Caco-2 (cell line): Measurements from ENCODE around the gene MELK. TPM values are rescaled to one million over a fixed set of nuclear protein-coding genes. Genes with fewer than 3 reads are reported as not detected.

Experiments used
- BruUV-seq: library from RNA; stranded (reverse); fragments of 400-500 nt; replicated peaks from 2 replicates; lab custom pipeline; 2021; lab: Mats Ljungman, UMichigan
- CTCF ChIA-PET: fragments of 300-600 bp; sonication (Branson Sonifier 250); formaldehyde crosslinking; loops from one replicate; lab custom pipeline; 2022; ENCODE audit warnings: antibody characterized with exemption; lab: Charles Lee
- POLR2A ChIA-PET: fragments of 300-600 bp; sonication (Branson Sonifier 250); formaldehyde crosslinking; loops from one replicate; lab custom pipeline; 2022; ENCODE audit warnings: antibody characterized with exemption; lab: Charles Lee
- DNase-seq, 2 experiments: peaks; one replicate each; pipeline versions ENCODE4 v3.0.0 to v3.0.0-alpha.2; 2020 to 2022
- H3K27me3 ChIP-seq: replicated peaks from 2 replicates; pipeline ENCODE4 v1.6.0; 2011; ENCODE audit warnings: low read length; ENCODE audit not compliant: control insufficient read depth, insufficient read depth
- H3K36me3 ChIP-seq: 2 replicates; pipeline ENCODE4 v1.5.1; 2011; ENCODE audit warnings: low read length; ENCODE audit not compliant: control insufficient read depth, insufficient read depth
- H3K4me1 ChIP-seq: fragments of 250-450 bp; sonication (Bioruptor Pico); 2 replicates; pipeline ENCODE4 v1.5.1; 2020; ENCODE audit warnings: mild to moderate bottlenecking
- H3K4me3 ChIP-seq: 2 replicates; pipeline ENCODE4 v1.5.1; 2011; ENCODE audit warnings: low read depth, mild to moderate bottlenecking, control low read depth, low read length
- H3K9me3 ChIP-seq: fragments of 250-450 bp; sonication (Bioruptor Pico); 2 replicates; pipeline ENCODE4 v1.5.1; 2020; ENCODE audit warnings: mild to moderate bottlenecking, moderate library complexity
- H3K27ac Mint-ChIP-seq: one replicate; pipeline ENCODE4 v1.8.0; 2022; ENCODE audit warnings: mixed read lengths; ENCODE audit not compliant: unreplicated experiment
- H3K27me3 Mint-ChIP-seq: one replicate; pipeline ENCODE4 v1.8.0; 2022; ENCODE audit warnings: mixed read lengths; ENCODE audit not compliant: insufficient read depth, unreplicated experiment
- H3K36me3 Mint-ChIP-seq: one replicate; pipeline ENCODE4 v1.8.0; 2022; ENCODE audit warnings: mild to moderate bottlenecking, mixed read lengths; ENCODE audit not compliant: insufficient read depth, unreplicated experiment
- H3K4me1 Mint-ChIP-seq: one replicate; pipeline ENCODE4 v1.8.0; 2022; ENCODE audit warnings: low read depth, mixed read lengths; ENCODE audit not compliant: unreplicated experiment
- H3K4me3 Mint-ChIP-seq: one replicate; pipeline ENCODE4 v1.8.0; 2022; ENCODE audit warnings: mild to moderate bottlenecking, moderate library complexity, mixed read lengths; ENCODE audit not compliant: unreplicated experiment
- H3K9me3 Mint-ChIP-seq: one replicate; pipeline ENCODE4 v1.8.0; 2022; ENCODE audit warnings: mixed read lengths; ENCODE audit not compliant: unreplicated experiment
- intact Hi-C: fragments of 100-400 bp; cut with micrococcal nuclease; formaldehyde crosslinking; loops from one replicate; pipeline ENCODE4 v1.10.0; 2022; ENCODE audit not compliant: unreplicated experiment
- total RNA-seq: library from RNA; stranded (reverse); gene quantifications from 2 replicates; pipeline ENCODE4 v1.2.3, GENCODE V29; 2022
- TF ChIP-seq, protein P1 (sequence below), 2 experiments: fragments of 200-600 bp in 1 of 2; IDR thresholded peaks; 1 replicate in 1 of 2; 2 replicates in 1 of 2; pipeline versions ENCODE4 v1.5.1 to v1.8.0; 2011 to 2022; ENCODE audit warnings: antibody characterized with exemption in 1 of 2, control low read depth in 1 of 2, inconsistent platforms in 1 of 2, low read depth in 1 of 2, low read length in 1 of 2, mild to moderate bottlenecking in 1 of 2, moderate library complexity in 1 of 2; ENCODE audit not compliant: insufficient read depth in 1 of 2, severe bottlenecking in 1 of 2, unreplicated experiment in 1 of 2

Gene MELK
- total RNA-seq, 1 experiment from 2014 or later = 57.8 TPM

DNA sequence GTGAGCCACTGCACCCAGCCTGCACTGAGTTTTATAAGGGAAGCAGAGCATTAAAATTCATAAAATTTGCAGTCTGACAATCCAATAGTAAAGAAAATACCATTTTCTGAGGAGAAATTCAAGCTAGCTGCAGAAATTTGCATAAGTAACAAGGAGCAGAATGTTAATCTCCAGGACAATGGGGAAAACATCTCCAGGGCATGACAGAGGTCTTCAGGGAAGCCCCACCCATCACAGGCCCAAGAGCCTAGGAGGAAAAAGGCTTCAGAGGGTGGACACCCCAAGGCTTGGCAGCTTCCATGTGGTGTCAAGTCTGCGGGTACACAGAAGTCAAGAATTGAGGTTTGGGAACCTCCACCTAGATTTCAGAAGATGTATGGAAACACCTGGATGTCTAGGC is 37.6 kb upstream of the MELK start:
- Mint-ChIP-seq H3K27me3 (no peaks in the 10 kb centered on the region), H3K36me3 (no peaks in the 10 kb centered on the region), H3K27ac (no peak overlapping the region), H3K9me3 (peaks cover 6% of the 10 kb centered on the region), H3K4me1 (no peaks in the 10 kb centered on the region), H3K4me3 (no peak overlapping the region)
- H3K36me3 ChIP-seq = no peaks in the 10 kb centered on the region
- ChIA-PET POLR2A (no interaction called here), CTCF (no interaction called here)
- H3K4me3 ChIP-seq = no peak overlapping the region
- H3K4me1 ChIP-seq = no peaks in the 10 kb centered on the region
- intact Hi-C loops = no loop called here
- BruUV-seq = no TSS peak
- H3K27me3 ChIP-seq = no peaks in the 10 kb centered on the region
- TF ChIP-seq, protein P1, sequence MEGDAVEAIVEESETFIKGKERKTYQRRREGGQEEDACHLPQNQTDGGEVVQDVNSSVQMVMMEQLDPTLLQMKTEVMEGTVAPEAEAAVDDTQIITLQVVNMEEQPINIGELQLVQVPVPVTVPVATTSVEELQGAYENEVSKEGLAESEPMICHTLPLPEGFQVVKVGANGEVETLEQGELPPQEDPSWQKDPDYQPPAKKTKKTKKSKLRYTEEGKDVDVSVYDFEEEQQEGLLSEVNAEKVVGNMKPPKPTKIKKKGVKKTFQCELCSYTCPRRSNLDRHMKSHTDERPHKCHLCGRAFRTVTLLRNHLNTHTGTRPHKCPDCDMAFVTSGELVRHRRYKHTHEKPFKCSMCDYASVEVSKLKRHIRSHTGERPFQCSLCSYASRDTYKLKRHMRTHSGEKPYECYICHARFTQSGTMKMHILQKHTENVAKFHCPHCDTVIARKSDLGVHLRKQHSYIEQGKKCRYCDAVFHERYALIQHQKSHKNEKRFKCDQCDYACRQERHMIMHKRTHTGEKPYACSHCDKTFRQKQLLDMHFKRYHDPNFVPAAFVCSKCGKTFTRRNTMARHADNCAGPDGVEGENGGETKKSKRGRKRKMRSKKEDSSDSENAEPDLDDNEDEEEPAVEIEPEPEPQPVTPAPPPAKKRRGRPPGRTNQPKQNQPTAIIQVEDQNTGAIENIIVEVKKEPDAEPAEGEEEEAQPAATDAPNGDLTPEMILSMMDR (IDR thresholded peaks at IDR 0.05; ENCODE audit: insufficient read depth in 1 of 2, low read depth in 1 of 2, low read length in 1 of 2, severe bottlenecking in 1 of 2, unreplicated experiment in 1 of 2) = no peak
- DNase-seq = no peak
- 0 out of 2 replicates have a peak, but pooled peaks cover 5% of the 10 kb centered on the region for H3K9me3 ChIP-seq

DNA sequence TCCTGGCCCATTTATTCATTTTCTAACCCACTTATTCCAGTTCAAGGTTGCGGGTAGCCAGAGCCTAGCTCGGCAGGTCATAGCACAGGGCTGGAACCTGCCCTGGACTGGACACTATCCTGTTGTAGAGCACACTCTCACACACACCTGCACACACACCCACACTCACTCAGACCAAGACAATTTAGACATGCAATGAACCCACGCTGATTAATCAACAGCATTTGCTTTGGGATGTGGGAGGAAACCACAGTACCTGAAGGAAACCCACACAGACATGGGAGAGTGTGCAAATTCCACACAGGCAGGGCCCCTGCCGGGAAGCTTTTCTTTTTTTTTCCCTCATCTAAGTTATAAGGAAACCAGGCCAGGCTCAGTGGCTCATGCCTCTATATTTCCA is 34.8 kb upstream of the MELK start:
- Mint-ChIP-seq H3K36me3 (no peaks in the 10 kb centered on the region), H3K27ac (no peak overlapping the region), H3K4me3 (no peak overlapping the region), H3K27me3 (no peaks in the 10 kb centered on the region), H3K9me3 (peaks cover 6% of the 10 kb centered on the region), H3K4me1 (no peaks in the 10 kb centered on the region)
- BruUV-seq = no TSS peak
- Histone ChIP-seq H3K27me3 (no peaks in the 10 kb centered on the region), H3K4me3 (no peak overlapping the region), H3K9me3 (0 out of 2 replicates have a peak, but pooled peaks cover 5% of the 10 kb centered on the region), H3K36me3 (no peaks in the 10 kb centered on the region), H3K4me1 (no peaks in the 10 kb centered on the region)
- ChIA-PET POLR2A (no interaction called here), CTCF (interaction anchor here (0.7 kb wide), 1 partner anchor 1370 kb away, joined by 4 read pairs; no protein-coding TSS in a partner anchor)
- TF ChIP-seq, protein P1 (IDR thresholded peaks at IDR 0.05; ENCODE audit: insufficient read depth in 1 of 2, low read depth in 1 of 2, low read length in 1 of 2, severe bottlenecking in 1 of 2, unreplicated experiment in 1 of 2) = no peak
- DNase-seq = no peak
- intact Hi-C loops = no loop called here

GRCh38 chr9:36542355-36542754 is 30.3 kb upstream of the MELK start:
- intact Hi-C loops = no loop called here
- Mint-ChIP-seq H3K4me1 (no peaks in the 10 kb centered on the region), H3K9me3 (no peaks in the 10 kb centered on the region), H3K27ac (no peak overlapping the region), H3K36me3 (no peaks in the 10 kb centered on the region), H3K27me3 (no peaks in the 10 kb centered on the region), H3K4me3 (no peak overlapping the region)
- H3K27me3 ChIP-seq = no peaks in the 10 kb centered on the region
- no peak overlapping the region for H3K4me3 ChIP-seq
- no peaks in the 10 kb centered on the region for H3K9me3 ChIP-seq
- DNase-seq = no peak
- BruUV-seq = no TSS peak
- ChIA-PET POLR2A (no interaction called here), CTCF (interaction anchor here (0.5 to 1.1 kb wide), 2 partner anchors 135 to 488 kb away, joined by 4 to 10 read pairs; no protein-coding TSS in a partner anchor)
- no peaks in the 10 kb centered on the region for H3K36me3 ChIP-seq
- no peaks in the 10 kb centered on the region for H3K4me1 ChIP-seq
- TF ChIP-seq, protein P1 (IDR thresholded peaks at IDR 0.05; ENCODE audit: insufficient read depth in 1 of 2, low read depth in 1 of 2, low read length in 1 of 2, severe bottlenecking in 1 of 2, unreplicated experiment in 1 of 2) = no peak
